Keratinocyte (primary cell): ENCODE measurements around the gene RETREG1. TPM values are rescaled to one million over a fixed set of nuclear protein-coding genes. Genes with fewer than 3 reads are reported as not detected.

Source experiments
- DNase-seq: peaks from one replicate; pipeline ENCODE4 v3.0.0-alpha.2; 2011; ENCODE audit warnings: low read depth, missing footprints, low spot score
- FAIRE-seq: peaks from 2 replicates; lab custom pipeline; 2011; peaks lifted over from hg19 to GRCh38; lab: Jason Lieb, UNC
- H2AFZ ChIP-seq: 2 replicates; pipeline ENCODE4 v1.6.0; 2012; ENCODE audit warnings: low read length, control low read depth, inconsistent platforms; ENCODE audit not compliant: control insufficient read depth
- H3K27ac ChIP-seq: 2 replicates; pipeline ENCODE4 v1.5.1; 2011; ENCODE audit warnings: low read length; ENCODE audit not compliant: control insufficient read depth, insufficient read depth
- H3K27me3 ChIP-seq: 3 replicates; pipeline ENCODE4 v1.6.0; 2011; ENCODE audit warnings: low read length; ENCODE audit not compliant: control insufficient read depth, insufficient read depth; ENCODE audit errors: extremely low read depth
- H3K36me3 ChIP-seq, 2 experiments: 2 replicates in 1 of 2; 3 replicates in 1 of 2; pipeline ENCODE4 v1.5.1; 2011; ENCODE audit warnings: low read length in 2 of 2, mild to moderate bottlenecking in 1 of 2; ENCODE audit not compliant: control insufficient read depth in 2 of 2, insufficient read depth in 2 of 2; ENCODE audit errors: extremely low read depth in 1 of 2
- H3K4me1 ChIP-seq: 3 replicates; pipeline ENCODE4 v1.5.1; 2011; ENCODE audit warnings: low read length; ENCODE audit not compliant: control insufficient read depth, insufficient read depth; ENCODE audit errors: extremely low read depth
- H3K4me2 ChIP-seq: 3 replicates; pipeline ENCODE4 v1.6.0; 2011; ENCODE audit warnings: low read depth, low read length; ENCODE audit not compliant: control insufficient read depth, insufficient read depth; ENCODE audit errors: extremely low read depth
- H3K4me3 ChIP-seq, 3 experiments: fragments of 200-600 bp in 1 of 3; sonication (generic) in 1 of 3; 2 replicates in 2 of 3; 3 replicates in 1 of 3; pipeline ENCODE4 v1.5.1; 2011 to 2016; ENCODE audit warnings: low read length in 3 of 3, mild to moderate bottlenecking in 3 of 3, control low read depth in 2 of 3, inconsistent platforms in 1 of 3, low read depth in 1 of 3, mixed read lengths in 1 of 3, mixed run types in 1 of 3, moderate library complexity in 1 of 3; ENCODE audit not compliant: control insufficient read depth in 2 of 3, insufficient read depth in 2 of 3; ENCODE audit errors: extremely low read depth in 1 of 3
- H3K79me2 ChIP-seq: 2 replicates; pipeline ENCODE4 v1.6.0; 2012; ENCODE audit warnings: low read length; ENCODE audit not compliant: control insufficient read depth, insufficient read depth
- H3K9ac ChIP-seq: 3 replicates; pipeline ENCODE4 v1.6.0; 2011; ENCODE audit warnings: low read length; ENCODE audit not compliant: control insufficient read depth, insufficient read depth; ENCODE audit errors: extremely low read depth
- H3K9me1 ChIP-seq: 3 replicates; pipeline ENCODE4 v1.6.0; 2011; ENCODE audit warnings: low read length; ENCODE audit not compliant: control insufficient read depth, insufficient read depth; ENCODE audit errors: extremely low read depth
- H3K9me3 ChIP-seq: 2 replicates; pipeline ENCODE4 v1.5.1; 2012; ENCODE audit warnings: low read depth, low read length; ENCODE audit not compliant: control insufficient read depth
- H4K20me1 ChIP-seq: 3 replicates; pipeline ENCODE4 v1.6.0; 2011; ENCODE audit warnings: low read length; ENCODE audit not compliant: control insufficient read depth, insufficient read depth; ENCODE audit errors: extremely low read depth
- CTCF ChIP-seq, 3 experiments: IDR thresholded peaks in 1 of 3; conservative IDR thresholded peaks in 1 of 3; optimal IDR thresholded peaks in 1 of 3; 2 replicates in 2 of 3; 3 replicates in 1 of 3; pipeline versions ENCODE3 to v1.5.1; 2011; ENCODE audit warnings: low read length in 3 of 3, mild to moderate bottlenecking in 3 of 3, moderate library complexity in 2 of 3, control low read depth in 1 of 3, inconsistent platforms in 1 of 3; ENCODE audit not compliant: insufficient read depth in 2 of 3; ENCODE audit errors: extremely low read depth in 1 of 3
- EZH2 ChIP-seq: IDR thresholded peaks from one replicate; pipeline ENCODE4 v1.6.1; 2012; ENCODE audit warnings: inconsistent platforms, mild to moderate bottlenecking, low read length, moderate library complexity
- dilution Hi-C: fragments of 300-500 bp; cut with MboI; formaldehyde crosslinking; loops from one replicate; pipeline ENCODE4 v1.7.0; 2020; ENCODE audit warnings: low sequenced_read_pairs; ENCODE audit not compliant: extremely low pct_ligation_motif_present
- polyA plus RNA-seq, 5 experiments: library from polyadenylated mRNA; depleted of rRNA in 3 of 5; stranded (reverse) in 3 of 5; stranded (forward) in 1 of 5; unstranded in 1 of 5; fragments of >200 nt; gene quantifications; 1 replicate in 1 of 5; 2 replicates in 3 of 5; 3 replicates in 1 of 5; pipeline versions ENCODE4 v1.2.1 to v1.2.3, GENCODE V29; 2011 to 2012; ENCODE audit warnings: missing spikeins in 2 of 5, low read depth in 1 of 5, low replicate concordance in 1 of 5

The RETREG1 gene
- polyA plus RNA-seq, 1 donor (not counting 4 experiments of a cell fraction or from before 2014, with no cell fraction given) = 7.4 TPM

DNA sequence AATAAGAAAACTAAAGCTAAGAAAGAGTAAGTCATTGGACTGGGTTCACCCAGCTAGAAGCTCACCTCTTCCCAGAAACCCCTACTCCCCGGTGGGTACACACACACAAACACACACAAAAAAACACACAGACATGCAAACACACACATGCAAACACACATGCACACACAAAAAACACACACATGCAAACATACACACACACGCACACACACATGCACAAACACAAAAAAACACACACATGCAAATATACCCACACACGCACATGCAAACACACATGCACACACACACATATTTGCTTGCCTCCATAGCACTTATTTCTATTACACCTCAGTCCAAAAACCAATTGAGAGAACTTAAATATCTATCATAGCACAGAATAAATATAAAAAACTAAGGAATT is 26.1 kb downstream of the RETREG1 start:
- no peak overlapping the region for H3K4me3 ChIP-seq
- no peak overlapping the region for H2AFZ ChIP-seq
- H3K4me2 ChIP-seq = no peak overlapping the region
- no peak overlapping the region for H3K27ac ChIP-seq
- DNase-seq = no peak
- FAIRE-seq = no peak
- H3K36me3 ChIP-seq = no peaks in the 10 kb centered on the region
- no peaks in the 10 kb centered on the region for H4K20me1 ChIP-seq
- no peak for TF ChIP-seq EZH2
- TF ChIP-seq CTCF (optimal IDR thresholded peaks at IDR 0.05 in 1 of 3, IDR thresholded peaks at IDR 0.05 in 1 of 3, conservative IDR thresholded peaks at IDR 0.05 in 1 of 3; ENCODE audit: extremely low read depth in 1 of 3, insufficient read depth in 2 of 3, low read length in 3 of 3) = no peak
- H3K4me1 ChIP-seq = no peaks in the 10 kb centered on the region
- H3K9me3 ChIP-seq = no peaks in the 10 kb centered on the region
- no peaks in the 10 kb centered on the region for H3K79me2 ChIP-seq
- no peaks in the 10 kb centered on the region for H3K27me3 ChIP-seq
- no peak overlapping the region for H3K9ac ChIP-seq
- dilution Hi-C loops = no loop called here
- H3K9me1 ChIP-seq = no peaks in the 10 kb centered on the region

- H3K27ac ChIP-seq = no peak overlapping the region
- H2AFZ ChIP-seq = no peak overlapping the region
- no peaks in the 10 kb centered on the region for H4K20me1 ChIP-seq
- FAIRE-seq (no peak), DNase-seq (no peak)
- no peaks in the 10 kb centered on the region for H3K36me3 ChIP-seq
- no peaks in the 10 kb centered on the region for H3K9me3 ChIP-seq
- no peaks in the 10 kb centered on the region for H3K9me1 ChIP-seq
- H3K9ac ChIP-seq = no peak overlapping the region
- H3K4me3 ChIP-seq = no peak overlapping the region
- no peaks in the 10 kb centered on the region for H3K4me1 ChIP-seq
- H3K4me2 ChIP-seq = no peak overlapping the region
- TF ChIP-seq EZH2 (no peak), CTCF (optimal IDR thresholded peaks at IDR 0.05 in 1 of 3, IDR thresholded peaks at IDR 0.05 in 1 of 3, conservative IDR thresholded peaks at IDR 0.05 in 1 of 3; ENCODE audit: extremely low read depth in 1 of 3, insufficient read depth in 2 of 3, low read length in 3 of 3) (no peak)
- H3K79me2 ChIP-seq = no peaks in the 10 kb centered on the region
- dilution Hi-C loops = no loop called here
- no peaks in the 10 kb centered on the region for H3K27me3 ChIP-seq
Observed at GRCh38 chr5:16589658-16590057, 27.1 kb downstream of the RETREG1 start.
